DLD1 (cell line): ENCODE data around the gene ADORA2A.

Experiments
- in situ Hi-C: cut with HindIII; loops from 2 replicates; pipeline ENCODE4 v1.10.0; 2017; ENCODE audit warnings: low sequenced_read_pairs

Gene ADORA2A

DNA sequence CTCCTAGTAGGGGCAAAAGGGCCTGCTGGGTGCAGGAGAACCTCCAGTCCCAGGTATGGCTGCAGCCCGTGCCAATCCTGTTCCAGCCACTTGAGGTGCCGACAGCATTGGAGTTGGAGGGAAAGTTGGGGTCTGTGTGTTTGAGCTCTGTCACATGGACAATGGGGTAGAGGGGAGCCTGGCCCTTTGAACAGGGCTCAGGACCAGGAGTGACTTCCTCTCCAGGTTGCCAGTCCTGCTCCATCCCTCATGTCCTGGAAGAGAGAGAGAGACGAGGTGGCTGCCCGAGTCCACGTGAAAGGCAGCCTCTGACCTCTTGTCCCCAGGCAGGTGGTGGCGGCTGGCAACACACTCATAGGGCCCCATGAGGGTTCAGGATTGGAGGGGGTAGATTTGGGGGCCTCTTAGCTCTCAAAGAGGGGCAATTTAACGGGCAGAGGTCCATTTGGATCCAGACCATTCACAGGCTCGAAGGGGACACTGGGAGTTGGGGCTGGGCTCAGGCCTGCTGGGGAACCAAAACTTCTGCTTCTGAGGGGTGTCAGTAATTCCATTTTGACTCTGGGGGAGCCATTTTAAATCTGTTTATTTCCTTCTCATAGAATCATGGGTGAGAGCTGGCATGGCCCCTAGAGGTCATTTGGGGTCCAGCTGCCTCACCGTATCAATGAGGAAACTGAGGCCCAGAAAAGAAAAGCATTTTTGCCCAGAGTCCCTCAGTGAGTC lies 4.1 kb downstream of the ADORA2A start:
- in situ Hi-C loops = no loop called here

DNA sequence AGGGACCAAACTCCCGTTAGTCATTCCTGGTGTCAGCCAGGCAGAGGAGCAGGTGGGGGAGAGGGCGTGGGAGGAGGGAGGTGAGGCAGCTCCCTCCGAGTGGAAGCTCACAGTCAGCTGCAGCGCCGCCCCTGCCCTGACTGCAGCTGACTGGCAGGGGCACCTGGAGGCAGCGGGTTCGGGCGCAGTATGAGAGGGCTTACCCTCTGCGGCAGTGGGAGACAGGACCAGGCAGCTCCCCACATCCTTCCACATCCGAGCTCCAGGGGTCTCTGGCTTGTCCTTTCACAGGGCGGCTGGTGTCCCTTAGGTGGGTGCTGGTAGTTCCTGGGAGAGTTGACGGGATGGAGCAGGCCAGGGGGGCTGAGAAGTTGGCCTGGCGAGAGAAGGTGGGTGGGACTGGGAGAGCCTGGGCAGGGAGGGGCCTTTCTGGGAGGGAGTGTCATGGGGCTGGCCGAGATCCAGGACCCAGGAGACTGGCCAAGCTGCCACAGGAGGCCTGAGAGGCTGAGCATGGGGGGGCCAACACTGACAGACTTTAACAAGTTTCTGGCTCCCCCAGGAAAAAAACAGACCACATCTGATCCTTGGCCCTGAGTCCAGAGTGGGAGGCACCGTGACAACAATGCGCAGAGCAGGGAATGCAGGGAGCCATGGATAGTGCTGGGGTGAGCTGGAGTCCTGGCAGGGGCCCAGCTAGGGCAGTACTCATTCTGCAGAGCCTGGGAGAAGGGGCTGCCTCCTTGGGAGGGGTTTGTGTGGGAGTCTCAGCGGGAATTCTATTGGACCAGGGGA lies 4.9 kb downstream of the ADORA2A start:
- in situ Hi-C loops = no loop called here

DNA sequence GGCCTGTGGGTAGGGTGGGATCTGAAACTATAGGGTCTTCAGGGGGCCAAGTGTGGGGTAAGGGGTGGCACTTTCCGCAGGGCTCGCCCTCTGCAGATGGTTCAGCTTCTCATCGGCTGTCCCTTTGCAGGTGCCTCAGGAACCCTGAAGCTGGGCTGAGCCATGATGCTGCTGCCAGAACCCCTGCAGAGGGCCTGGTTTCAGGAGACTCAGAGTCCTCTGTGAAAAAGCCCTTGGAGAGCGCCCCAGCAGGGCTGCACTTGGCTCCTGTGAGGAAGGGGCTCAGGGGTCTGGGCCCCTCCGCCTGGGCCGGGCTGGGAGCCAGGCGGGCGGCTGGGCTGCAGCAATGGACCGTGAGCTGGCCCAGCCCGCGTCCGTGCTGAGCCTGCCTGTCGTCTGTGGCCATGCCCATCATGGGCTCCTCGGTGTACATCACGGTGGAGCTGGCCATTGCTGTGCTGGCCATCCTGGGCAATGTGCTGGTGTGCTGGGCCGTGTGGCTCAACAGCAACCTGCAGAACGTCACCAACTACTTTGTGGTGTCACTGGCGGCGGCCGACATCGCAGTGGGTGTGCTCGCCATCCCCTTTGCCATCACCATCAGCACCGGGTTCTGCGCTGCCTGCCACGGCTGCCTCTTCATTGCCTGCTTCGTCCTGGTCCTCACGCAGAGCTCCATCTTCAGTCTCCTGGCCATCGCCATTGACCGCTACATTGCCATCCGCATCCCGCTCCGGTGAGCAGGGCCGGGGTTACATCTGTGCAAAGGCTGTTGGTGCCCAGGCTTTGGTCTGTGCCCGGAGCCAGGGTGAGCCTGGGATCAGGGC lies 5.8 kb downstream of the ADORA2A start:
- in situ Hi-C loops = no loop called here

DNA sequence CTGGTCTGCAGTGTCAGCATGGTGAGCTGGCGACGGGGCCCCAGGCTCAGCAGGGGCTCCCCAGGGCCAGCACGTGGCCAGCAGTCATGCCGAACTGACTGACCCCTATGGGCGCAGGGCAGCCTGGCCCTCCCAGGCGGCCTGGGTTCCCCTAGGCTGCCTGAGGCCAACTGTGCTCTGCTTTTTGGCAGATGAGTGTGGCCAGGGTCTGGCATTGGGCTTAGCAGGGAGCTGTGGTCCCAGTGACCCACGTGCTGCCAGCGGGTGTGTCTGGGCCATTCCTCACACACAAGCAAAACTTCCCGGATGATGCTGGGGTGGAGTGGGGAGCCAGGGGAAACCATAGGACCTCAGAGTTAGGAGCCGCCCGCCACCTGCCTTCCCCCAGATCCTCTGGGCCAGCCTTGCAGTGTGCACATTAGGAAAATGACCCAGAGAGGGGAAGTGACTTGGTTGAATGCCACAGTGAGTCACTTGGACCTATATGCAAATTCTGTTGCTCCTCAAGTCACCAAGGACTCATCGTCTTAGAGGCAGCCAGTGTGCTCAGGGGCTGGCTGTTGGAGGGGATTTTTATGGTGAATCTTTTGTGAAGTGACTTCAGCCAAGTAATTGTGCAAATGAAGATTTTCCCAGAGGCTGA lies 6.5 kb downstream of the ADORA2A start:
- in situ Hi-C loops = no loop called here

DNA sequence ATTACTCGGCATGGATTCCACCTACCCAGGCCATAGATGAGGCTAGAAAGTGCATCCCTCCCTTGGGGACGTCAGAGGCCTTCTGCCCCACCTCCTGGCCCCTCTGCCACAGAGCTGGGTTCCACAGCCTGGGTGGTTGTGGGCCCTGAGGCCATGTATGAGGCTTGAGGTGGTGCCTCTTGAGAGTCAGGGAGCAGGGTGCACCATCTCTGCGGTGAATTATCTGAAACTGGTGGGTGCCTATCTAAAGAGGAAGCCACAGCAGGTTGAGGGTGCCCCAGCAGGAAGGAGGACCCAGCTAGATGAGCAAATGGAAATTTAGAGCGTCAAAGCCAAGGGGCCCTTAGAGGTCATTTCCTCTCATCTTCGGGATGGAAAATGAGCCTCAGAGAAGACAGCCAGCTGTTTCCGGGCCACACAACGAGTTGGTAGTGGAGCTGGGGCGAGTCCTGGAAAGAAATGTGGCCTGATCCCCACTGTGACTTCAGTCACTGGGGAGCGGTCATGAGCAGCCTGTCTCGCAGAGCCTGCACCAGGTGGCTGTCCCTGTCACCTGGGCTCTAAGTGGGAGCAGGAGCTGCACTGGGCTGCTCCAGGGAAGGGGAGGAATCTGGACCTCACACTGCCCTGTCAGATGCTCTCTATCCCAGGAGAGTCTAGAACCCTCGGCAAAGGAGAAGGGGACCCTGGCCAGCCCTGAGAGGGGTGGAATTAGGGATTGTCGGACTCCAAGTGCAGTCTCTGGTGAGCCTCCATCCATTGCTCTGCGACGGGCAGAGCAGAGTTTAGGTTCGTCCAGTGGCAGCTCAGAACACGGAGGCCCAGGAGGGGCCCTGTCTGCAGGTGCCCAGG lies 7.3 kb downstream of the ADORA2A start:
- in situ Hi-C loops = no loop called here

DNA sequence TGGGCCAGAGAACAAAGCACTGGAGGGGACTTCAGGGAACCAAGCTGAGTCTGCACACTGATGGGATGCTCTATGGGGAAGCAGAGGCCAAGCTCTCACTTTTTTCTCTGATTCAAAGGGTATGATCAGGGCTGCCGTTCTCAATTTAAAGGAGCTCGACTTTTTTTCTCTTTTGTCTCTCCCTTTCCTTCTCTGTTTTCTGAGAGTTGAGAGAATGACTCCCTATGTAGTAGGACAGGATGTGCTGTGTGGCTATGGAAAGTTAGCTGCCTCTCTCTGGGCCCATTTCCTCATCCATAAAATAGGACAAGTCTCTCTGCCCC lies 7.9 kb downstream of the ADORA2A start:
- in situ Hi-C loops = no loop called here

DNA sequence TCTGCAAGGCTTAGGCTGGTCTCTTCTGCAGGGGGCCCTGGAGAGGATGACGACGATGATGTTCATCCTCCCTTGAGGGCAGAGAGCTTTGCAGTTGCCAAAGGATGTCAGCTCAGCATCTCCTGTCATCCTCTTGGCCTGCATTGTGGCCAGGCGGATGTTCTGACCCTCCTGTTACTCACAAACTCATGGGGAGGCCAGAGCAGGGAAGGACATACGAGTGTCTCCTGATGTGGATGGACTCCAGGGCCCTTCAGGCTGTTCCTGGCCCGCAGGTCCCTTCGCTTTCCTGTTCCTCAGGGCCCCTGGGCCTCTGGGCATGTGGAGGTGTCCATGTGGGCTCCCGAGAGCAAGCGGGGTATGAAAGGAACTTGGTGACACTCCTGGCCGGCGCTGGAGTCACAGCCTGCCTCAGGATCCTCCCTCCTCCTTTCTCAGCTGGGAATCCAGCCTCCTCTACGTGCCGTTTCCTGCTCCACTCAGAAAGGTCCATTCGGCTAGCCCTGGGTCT lies 8.5 kb downstream of the ADORA2A start:
- in situ Hi-C loops = no loop called here

DNA sequence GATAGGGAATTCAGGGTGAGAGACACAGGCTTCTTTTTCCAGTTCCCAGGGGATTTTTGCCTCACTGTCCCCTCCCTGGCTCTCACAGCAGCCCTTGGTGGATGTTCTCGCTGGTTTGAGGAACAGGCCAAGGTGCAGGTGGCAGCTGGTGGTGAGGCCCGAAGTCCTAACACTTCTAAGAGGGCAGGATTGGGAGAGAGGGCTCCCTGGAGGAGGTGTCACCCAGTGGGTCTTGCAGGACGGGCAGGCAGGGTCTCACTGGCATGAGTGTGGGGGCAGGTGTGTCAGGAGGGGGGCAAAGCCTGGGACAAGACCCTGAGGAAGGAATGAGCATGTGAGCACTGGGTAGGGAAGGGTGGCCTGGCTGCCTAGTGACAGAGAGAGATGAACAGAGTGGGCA lies 9.2 kb downstream of the ADORA2A start:
- in situ Hi-C loops = no loop called here

DNA sequence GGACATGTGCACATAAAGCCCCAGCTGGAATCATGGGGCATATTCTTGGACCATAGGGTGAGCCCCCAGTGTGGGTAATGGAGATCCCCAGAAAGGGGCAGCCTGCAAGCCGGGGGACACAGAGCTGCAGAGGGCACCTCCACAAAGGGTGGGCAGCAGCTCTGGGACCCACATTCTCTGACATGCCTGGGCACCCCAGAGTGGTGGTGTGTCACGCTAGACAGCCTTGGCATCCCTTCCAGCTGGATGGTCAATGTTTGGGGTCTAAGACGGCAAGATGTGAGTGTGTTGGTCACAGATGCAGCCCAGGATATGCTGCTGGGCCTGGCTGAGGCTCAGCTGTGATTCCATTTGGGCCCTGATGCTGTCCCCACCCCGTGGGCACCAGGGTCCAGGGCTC lies 9.7 kb downstream of the ADORA2A start:
- in situ Hi-C loops = no loop called here

DNA sequence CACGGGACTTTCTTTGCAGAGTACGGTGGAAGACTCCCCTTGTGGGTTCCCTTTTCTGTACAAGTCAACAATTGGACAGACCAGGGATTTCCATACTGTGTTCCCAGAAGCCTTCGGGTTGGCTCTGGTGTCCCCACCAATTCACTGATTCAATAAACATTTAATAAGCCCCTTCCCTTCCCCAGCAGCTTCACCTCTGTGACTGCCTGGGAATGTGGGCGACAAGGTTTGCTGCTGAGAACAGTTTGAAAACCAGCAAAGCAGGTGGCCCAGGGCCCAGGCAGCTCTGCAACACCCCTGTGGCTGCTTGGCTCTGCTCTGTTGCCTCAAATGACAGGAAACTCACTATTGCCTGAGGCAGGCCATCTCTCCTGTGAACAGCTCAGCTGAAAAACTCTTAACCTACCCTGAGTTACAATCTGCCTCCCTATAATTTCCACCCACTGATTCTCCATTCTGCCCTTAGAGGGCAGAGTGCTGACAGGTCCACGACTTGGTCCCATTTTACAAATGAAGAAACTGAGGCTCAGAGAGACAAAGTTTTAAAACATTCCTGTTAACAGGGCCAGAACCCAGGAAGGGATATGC lies 10.4 kb downstream of the ADORA2A start:
- in situ Hi-C loops = no loop called here

DNA sequence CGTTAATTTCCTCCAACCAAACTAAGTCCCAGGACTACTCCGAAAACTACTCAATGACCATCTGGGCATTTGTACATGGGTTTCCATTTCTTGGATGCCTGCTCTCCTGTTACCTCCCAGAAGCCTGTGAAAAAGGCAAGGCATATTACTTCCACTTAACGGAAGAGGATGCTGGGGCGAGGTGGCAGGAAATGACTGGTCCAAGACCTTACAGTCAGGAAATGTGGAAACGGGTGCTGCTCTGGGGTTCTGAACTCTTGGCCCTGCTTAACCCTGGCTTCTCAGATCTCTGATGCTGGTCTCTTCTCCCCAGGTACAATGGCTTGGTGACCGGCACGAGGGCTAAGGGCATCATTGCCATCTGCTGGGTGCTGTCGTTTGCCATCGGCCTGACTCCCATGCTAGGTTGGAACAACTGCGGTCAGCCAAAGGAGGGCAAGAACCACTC lies 12.9 kb downstream of the ADORA2A start:
- in situ Hi-C loops = no loop called here

DNA sequence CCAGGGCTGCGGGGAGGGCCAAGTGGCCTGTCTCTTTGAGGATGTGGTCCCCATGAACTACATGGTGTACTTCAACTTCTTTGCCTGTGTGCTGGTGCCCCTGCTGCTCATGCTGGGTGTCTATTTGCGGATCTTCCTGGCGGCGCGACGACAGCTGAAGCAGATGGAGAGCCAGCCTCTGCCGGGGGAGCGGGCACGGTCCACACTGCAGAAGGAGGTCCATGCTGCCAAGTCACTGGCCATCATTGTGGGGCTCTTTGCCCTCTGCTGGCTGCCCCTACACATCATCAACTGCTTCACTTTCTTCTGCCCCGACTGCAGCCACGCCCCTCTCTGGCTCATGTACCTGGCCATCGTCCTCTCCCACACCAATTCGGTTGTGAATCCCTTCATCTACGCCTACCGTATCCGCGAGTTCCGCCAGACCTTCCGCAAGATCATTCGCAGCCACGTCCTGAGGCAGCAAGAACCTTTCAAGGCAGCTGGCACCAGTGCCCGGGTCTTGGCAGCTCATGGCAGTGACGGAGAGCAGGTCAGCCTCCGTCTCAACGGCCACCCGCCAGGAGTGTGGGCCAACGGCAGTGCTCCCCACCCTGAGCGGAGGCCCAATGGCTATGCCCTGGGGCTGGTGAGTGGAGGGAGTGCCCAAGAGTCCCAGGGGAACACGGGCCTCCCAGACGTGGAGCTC lies 13.5 kb downstream of the ADORA2A start:
- in situ Hi-C loops = no loop called here

DNA sequence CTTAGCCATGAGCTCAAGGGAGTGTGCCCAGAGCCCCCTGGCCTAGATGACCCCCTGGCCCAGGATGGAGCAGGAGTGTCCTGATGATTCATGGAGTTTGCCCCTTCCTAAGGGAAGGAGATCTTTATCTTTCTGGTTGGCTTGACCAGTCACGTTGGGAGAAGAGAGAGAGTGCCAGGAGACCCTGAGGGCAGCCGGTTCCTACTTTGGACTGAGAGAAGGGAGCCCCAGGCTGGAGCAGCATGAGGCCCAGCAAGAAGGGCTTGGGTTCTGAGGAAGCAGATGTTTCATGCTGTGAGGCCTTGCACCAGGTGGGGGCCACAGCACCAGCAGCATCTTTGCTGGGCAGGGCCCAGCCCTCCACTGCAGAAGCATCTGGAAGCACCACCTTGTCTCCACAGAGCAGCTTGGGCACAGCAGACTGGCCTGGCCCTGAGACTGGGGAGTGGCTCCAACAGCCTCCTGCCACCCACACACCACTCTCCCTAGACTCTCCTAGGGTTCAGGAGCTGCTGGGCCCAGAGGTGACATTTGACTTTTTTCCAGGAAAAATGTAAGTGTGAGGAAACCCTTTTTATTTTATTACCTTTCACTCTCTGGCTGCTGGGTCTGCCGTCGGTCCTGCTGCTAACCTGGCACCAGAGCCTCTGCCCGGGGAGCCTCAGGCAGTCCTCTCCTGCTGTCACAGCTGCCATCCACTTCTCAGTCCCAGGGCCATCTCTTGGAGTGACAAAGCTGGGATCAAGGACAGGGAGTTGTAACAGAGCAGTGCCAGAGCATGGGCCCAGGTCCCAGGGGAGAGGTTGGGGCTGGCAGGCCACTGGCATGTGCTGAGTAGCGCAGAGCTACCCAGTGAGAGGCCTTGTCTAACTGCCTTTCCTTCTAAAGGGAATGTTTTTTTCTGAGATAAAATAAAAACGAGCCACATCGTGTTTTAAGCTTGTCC lies 14.3 kb downstream of the ADORA2A start:
- in situ Hi-C loops = no loop called here

DNA sequence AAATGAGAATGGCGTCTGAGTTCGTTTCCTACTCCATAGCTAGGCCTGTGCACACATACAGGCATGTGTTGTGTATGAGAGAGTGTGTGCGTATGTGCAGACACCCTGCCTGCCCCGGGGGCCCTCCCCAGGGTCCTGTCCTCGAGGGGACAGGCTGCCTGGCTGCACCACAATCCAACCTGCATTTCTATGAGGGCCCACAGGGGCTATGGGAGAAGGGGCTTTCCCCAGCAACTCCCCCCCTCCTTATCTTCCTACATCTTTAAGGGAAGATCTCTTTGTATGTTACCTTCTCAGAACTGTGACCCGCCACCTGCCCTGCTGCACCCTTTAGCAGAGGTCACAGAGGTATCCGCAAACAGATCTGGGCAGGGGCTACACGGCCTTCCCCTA lies 14.9 kb downstream of the ADORA2A start:
- in situ Hi-C loops = no loop called here

DNA sequence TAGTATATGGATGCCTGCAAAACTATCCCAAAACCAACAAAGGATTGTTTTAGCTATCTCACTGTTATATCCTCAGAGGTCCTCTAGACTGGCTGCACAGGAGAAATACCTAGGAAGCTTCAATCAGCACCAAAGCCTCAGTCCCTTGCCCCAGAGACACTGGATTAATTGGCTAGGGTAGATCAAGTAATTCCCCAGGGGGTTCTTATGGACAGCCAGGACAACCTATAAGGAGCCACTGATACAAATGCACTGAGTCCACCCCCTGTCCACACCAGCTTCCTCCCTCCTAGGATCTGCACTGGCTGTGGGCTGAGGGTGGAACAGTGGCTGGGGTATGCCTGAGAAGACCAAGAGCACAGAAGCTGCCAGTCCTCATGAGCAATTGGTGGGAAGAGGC lies 16.3 kb downstream of the ADORA2A start:
- in situ Hi-C loops = no loop called here

DNA sequence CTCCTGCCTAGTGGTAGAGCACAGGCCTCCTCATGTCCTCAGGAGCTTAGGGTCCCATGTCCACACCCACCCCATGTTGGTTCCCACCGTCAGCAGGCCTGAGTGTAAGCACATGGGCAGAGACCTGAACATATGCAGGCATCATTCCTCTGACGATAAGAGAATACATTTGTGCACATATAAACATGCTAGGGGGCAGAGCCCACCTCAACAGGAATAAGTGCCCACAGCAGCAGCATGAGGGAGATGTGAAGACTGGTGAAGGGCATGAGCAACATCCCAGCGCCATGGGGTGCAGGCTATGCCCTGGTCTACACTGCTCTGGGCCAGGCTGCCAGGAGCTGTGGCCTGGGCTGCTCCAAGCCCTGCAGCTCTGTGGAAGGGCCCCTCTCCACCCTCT lies 16.9 kb downstream of the ADORA2A start:
- in situ Hi-C loops = no loop called here

DNA sequence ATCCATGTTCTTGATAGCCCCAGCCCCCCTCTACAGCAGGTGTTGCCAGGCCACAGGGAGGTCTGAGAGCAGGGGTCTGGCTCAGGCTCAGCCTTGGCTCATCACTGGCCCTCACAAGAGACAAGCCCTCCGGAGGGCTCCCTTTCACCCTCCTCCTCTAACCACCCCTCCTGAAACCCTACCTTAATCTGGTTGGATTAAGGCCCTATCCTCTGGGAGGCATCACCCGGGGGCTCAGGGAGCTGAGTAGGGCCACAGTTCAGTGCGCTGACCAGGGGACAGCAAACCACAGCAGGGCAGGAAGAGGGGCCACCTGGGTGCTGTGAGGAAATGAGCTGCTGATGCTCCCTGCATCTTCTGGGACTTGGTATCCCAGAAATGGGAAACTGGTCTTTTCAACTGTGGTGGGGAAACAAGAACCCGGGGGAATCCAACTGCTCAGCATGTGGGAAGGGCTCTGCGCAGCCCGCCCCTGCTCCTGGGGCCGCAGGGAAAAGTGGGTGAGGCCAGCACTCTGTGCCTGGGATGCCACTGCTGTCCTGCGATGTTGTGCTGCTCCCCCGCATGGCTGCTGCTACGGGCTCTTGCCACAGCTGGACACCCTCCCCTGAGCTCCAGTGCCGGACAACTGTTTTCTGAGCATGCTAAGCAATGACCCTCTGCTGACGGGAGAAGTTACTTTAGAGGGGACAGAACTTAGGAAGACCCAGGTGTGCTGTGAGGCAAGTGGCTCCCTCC lies 17.5 kb downstream of the ADORA2A start:
- in situ Hi-C loops = no loop called here
